ENCODE measurements around the gene UBR2.
"Not testable (repeated sequence)": the region's sequence is repeated elsewhere in the genome, so short reads cannot be mapped to it uniquely, and the experiment has no call there.

UBR2 gene

DNA sequence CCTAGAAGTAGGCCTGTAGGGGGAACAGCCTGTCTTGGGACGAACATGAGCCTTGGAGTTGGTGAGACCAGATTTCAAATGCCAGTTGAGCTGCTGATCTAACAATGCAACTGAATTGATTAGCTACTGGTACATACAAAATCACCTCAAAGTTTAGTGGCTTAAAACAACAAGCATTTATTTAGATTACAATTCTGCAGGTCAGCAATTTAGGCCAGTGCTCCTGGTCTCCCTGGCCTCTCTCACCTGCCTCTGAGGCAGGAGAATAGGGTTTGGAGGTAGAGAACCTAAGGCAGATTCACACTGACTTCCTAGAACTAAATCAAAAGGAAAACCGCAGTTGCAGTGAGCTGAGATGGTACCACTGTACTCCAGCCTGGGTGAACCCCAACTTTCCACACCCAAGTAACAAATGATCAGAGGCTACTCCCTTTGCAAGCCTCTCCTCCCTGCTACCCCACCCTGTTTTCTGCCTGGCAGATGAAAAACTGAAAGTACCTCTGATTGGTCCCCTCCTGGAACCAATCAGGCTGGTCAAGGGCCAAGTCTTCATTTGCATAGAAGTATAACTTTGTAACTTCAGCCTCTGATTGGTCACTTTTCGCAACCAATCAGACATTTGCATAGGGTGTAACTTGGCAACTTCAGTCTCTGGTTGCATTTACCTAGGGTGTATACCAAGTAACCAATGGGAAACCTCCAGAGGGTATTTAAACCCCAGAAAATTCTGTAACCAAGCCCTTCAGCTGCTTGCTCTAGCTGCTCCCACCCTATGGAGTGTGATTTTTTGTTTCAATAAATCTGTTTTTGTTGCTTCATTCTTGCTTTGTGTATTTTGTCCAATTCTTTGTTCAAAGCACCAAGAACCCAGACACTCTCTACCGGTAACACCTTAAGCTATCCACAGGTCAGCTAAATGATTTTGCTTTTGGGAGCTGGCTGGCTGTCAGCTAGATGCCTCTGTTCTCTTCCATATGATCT is 8.1 kb upstream of the UBR2 start:
- DNase-seq: no peak

DNA sequence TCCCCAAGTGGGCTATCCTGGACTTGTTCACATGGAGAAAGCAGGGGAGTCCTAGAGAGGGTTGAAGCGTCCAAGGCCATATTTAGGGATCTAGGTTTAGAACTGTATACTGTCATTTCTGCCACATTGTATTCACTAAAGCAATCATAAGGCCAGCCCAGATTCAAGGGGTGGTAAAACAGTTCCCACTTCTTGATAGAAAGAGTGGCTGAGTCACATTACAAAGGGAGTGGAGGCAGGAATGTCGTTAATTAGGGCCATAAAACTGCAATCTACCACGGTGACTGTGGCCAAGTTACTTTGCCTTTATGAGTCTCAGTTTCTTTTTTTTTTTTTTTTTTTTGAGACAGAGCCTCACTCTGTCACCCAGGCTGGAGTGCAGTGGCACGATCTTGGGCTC is 7.4 kb upstream of the UBR2 start:
- no peak for DNase-seq

DNA sequence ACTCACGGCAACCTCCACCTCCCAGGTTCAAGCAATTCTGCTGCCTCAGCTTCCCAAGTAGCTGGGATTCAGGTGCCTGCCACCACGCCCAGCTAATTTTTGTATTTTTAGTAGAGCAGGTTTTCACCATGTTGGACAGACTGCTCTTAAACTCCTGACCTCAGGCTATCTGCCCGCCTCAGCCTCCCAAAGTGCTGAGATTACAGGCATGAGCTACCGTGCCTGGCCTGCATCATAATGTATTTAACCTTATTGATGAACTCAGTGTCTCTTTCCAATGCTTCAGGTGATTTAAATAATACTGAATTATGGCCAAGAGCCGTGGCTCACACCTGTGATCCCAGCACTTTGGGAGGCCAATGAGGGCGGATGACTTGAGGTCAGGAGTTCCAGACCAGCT is 4.6 kb upstream of the UBR2 start:
- DNase-seq: not testable (repeated sequence)

DNA sequence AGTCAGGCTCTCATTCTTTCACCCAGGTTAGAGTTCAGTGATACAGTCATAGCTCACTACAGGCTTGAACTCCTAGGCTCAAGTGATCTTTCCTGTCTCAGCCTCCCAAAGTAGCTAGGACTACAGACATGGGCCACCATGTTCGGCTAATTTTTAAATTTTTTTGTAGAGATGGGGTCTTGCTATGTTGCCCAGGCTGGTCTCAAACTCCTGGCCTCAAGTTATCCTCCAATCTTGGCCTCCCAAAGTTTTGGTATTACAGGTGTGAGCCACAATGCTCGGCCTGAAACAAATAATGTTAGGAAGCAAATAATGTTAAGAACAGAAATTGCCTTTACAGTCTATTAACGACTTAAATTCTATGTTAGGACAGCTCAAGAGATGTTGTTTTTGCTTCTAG is 1.8 kb upstream of the UBR2 start:
- DNase-seq: no peak

DNA sequence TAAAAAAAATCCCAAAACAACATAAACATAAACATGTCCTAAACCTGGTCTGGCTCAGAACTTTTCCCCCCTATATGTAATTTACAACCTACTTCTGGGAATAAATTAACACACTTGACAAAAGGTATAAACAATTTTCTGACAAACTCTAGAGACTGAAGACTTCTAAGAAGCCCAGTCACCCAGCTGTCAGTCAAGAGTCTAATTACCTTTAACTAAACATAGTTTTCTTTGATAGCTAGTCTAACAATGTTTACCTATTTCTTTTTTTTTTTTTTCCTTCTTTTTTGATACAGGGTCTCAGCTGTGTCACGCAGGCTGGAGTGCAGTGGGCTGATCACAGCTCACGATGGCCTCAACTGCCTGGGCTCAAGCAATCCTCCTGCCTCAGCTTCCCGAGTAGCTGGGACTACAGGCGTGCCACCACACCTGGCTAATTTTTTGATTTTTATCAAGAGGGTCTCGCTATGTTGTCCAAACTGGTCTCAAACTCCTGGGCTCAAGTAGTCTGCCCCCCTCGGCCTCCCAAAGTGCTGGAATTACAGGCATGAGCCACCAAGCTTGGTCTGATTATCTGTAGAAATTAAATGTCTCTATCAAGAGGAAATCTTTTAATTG is 932 bp upstream of the UBR2 start:
- DNase-seq: no peak

DNA sequence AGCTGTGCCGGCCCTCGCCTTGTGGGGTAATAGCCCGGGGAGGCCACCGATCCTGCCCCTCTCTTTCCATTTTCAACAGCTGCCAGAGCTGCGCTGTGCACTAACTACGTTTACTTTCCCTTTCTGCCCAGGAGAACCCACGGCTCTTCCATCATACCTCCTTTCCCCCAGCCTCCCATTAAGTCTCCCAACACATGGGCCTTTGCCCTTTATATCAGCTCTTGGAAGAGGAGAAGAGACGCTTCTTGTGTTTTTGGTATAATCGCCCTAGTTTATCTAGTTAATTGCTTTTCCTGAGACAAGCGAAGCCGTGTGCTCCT is 637 bp downstream of the UBR2 start:
- DNase-seq: no peak

DNA sequence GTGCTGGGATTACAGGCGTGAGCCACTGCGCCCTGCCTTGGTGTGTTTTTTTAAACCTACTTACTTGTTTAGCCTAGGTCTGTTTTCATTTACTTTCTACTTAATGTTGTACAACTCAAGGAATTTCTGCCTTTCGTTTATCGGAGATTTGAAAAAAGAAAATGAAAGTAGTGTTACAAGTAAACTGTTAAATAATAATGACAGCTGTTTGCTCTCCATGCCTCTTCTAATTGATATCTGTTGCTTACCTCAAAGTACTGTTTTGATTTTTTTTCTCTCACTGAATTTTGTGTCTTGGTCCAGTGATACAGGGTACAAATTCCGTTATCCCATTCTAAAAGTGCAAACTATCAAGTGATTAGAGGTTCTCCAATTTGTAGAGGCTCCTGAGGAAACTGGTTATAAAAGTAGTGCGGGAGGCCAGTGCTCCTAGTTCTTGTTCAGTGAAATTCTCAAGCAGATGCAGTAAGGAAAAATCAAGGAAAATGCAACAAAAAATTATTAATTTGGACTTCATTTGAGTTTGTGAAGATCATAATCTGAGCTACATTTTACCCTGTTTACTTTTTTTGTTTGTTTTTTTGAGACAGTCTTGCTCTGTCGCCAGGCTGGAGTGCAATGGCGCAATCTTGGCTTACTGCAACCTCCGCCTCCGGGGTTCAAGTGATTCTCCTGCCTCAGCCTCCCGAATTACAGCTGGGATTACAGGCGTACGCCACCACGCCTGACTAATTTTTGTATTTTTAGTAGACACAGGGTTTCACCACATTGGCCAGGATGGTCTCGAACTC is 2.2 kb downstream of the UBR2 start:
- no peak for DNase-seq

GRCh38 chr6:42566614-42567208 is 2.9 kb downstream of the UBR2 start:
- DNase-seq: no peak

- DNase-seq: not testable (repeated sequence)
Observed at GRCh38 chr6:42567237-42567636, 3.4 kb downstream of the UBR2 start.

- peak; percentile 55 to 66 for DNase-seq
Observed at GRCh38 chr6:42569102-42570028, 5.5 kb downstream of the UBR2 start.

DNA sequence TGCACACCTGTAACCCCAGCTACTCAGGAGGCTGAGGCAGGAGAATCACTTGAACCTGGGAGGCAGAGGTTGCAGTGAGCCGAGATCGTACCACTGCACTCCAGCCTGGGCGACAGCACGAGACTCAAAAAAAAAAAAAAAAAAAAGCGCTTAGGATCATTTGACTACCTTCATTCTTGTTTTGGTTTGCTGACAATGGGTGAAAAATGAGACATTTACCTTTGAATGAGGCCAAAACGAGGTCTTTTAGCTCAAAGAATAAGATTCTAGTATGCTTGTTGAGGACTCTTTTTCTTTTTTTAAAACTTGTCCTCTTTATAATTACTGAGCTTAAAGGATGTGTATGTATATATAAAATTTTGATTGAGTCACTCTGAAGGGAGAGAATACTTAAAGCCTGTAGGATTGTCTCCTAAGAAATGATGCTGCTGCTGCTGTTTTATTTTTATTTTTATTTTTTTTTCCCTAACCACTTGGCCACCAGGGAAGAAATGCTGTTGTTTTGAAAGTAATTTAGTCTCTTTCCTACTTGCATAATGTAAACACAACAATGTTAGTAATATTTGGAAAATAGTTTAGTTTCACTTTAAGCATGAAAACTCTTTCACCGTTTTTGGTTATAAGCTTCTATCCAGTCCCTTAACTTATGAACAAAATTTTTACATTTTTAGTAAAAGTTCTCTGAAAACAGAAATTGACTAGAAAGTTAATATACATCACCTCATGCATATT is 7.9 kb downstream of the UBR2 start:
- DNase-seq: no peak

GRCh38 chr6:42572523-42572922 is 8.7 kb downstream of the UBR2 start:
- peak in 1 of 2 donors; percentile 18 for DNase-seq

- not testable (repeated sequence) for DNase-seq
Observed at GRCh38 chr6:42576538-42576937, 12.7 kb downstream of the UBR2 start.

- no peak for DNase-seq
Observed at GRCh38 chr6:42598300-42598699, 34.5 kb downstream of the UBR2 start.

- DNase-seq: no peak
Observed at GRCh38 chr6:42599558-42599957, 35.7 kb downstream of the UBR2 start.

DNA sequence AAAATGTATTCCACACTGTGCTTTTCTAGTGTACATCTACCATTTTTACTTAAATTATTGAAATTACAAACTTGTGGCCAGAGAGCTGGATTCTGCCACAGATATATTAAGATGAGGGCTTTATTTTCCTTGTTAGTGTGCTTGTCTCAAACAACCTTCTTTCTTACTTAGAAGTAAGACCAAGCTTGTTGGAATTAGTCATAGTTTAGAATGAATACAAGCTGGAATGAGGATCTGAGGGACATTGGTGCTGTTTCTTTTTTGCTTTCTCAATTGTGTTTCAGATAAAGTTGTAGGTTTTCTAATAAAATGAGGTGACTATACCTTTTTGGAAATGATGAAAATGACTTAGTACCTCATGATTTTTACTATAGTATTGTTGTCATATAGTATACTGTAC is 40.3 kb downstream of the UBR2 start:
- DNase-seq: no peak

DNA sequence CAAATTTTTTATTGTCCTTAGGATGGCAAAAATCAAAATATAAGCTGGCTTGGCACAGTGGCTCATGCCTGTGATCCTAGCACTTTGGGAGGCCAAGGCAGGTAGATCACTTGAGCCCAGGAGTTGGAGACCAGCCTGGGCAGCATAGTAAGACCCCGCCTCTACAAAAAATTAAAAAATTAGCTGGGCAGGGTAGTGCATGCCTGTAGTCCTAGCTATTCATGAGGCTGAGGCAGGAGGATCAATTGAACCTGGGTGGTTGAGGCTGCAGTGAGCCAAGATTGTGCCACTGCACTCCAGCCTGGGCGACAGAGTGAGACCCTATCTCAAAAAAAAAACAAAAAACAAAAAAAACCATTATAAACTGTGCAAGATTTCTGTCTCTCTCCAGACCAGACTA is 40.9 kb downstream of the UBR2 start:
- not testable (repeated sequence) for DNase-seq

- no peak for DNase-seq
Observed at GRCh38 chr6:42610416-42610815, 46.6 kb downstream of the UBR2 start.

DNA sequence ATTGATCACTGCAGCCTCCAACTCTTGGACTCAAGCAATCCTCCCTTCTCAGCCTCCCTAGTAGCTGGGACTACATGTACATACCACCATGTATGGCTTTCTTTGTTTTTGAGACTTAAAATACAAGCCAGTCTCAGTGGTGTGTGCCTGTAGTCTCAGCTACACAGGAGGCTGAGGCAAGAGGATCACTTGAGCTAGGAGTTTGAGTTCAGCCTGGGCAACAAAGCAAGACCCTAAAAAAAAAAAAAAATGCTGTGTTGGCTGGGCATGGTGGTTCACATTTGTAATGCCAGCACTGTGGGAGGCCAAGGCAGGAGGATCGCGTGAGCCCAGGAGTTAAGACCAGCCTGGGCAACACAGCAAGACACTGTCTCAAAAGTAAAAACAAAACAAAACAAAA is 51.7 kb downstream of the UBR2 start:
- no peak for DNase-seq

- no peak for DNase-seq
Observed at GRCh38 chr6:42616716-42617115, 52.9 kb downstream of the UBR2 start.

DNA sequence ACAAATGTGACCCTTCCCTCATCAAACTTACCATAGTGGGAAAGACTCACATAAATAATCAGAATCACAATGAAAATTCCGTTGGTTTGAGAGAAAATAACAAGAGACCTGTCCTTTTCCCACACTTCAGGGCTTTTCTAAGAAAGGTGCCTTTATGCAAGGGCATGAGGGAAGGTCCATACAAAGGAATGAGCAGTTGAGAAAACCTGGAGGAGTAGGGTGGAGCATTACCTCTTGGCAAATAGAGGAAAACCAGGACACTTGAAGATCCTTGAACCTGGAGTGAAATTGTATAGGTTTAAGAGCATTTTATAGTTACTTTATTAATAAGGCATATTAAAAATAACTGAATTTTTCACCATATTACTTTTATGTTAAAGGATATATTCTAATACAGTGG is 54.3 kb downstream of the UBR2 start:
- no peak for DNase-seq
